ENCODE results near the gene SLC9A5. TPM values are rescaled to one million over a fixed set of nuclear protein-coding genes. Genes with fewer than 3 reads are reported as not detected.

SLC9A5 gene
- polyA plus RNA-seq, 1 donor = 0.96 TPM

DNA sequence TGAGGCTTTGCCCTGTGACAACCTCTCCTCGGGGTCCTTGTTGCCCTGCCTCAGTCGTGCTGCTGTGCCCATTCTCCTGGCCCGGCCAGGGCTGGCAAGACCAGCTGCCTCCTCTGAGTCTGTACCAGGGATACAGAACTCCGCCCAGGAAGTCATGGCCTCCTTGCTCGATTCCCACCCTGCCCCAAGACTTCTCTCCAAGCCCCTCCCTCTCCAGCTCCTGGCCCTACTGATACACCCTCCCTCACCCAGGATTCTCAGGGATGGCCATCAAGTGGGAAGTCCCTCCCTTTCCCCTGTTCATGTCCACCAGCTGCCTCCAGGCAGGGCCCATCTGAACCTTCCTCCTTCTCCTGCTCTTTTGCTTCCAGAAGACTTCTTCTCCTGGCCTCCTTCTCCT is 33.1 kb upstream of the SLC9A5 start:
- Histone ChIP-seq H3K27me3 (ENCODE audit: control insufficient read depth, insufficient read depth, low read length) (no peaks in the 10 kb centered on the region), H3K36me3 (ENCODE audit: control insufficient read depth, insufficient read depth, low read length) (peaks cover 2% of the 10 kb centered on the region), H3K4me1 (ENCODE audit: control insufficient read depth, insufficient read depth, low read length) (no peaks in the 10 kb centered on the region), H3K27ac (ENCODE audit: low read length) (no peak overlapping the region), H3K9me3 (ENCODE audit: control insufficient read depth, low read depth, low read length) (no peaks in the 10 kb centered on the region), H3K4me3 (ENCODE audit: low read length) (no peak overlapping the region)
- WGBS (ENCODE audit: insufficient coverage, low lambda C conversion rate) = no CpG with 5 or more reads among the region's 5 CpGs
- no peak for DNase-seq

DNA sequence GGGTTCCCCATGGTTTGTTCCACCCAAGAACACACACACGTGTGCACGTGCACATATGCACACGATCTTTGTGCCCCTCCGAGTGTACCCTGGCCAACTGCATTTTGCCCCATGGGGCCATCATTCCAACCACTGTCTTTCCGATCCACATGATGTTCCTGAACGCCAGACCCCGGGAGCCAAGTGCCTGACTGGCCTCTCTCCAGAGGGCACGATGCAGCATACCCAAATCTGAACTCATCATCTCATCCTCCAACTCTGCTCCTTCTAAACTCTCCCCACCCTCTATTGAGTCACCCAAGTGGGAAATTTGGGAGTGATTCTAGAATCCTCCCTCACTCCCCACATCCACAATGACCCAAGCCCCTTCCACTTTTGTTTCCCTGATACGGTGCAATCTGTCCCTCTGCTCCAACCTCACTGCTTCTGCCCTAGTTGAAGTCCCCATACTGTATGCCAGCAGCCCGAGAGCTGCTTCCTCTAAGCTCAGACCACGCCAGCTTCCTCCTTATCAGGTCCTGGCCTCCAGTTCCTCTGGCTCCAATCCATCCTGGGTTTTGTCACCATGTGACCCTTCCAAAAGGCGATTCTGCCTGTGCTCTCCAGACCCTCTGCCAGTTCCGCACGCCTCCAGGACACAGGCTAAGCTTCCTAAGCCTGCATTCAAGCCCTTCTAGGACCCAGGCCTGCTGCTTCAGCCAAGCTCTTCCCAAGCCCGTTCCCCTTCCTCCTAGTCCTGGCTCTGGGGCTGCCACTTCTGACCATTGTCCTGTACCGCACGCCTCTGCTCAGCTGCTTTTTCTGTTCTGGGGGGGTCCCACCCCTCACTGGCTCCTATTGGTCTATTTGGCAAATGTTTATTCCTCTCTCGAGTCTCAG is 31.9 kb upstream of the SLC9A5 start:
- no peak for DNase-seq
- WGBS (ENCODE audit: insufficient coverage, low lambda C conversion rate) = 80% methylated on average over 1 of the region's 18 CpGs
- no peak overlapping the region for H3K27ac ChIP-seq (ENCODE audit: low read length)
- H3K27me3 ChIP-seq (ENCODE audit: control insufficient read depth, insufficient read depth, low read length) = no peaks in the 10 kb centered on the region
- no peaks in the 10 kb centered on the region for H3K9me3 ChIP-seq (ENCODE audit: control insufficient read depth, low read depth, low read length)
- peaks cover 2% of the 10 kb centered on the region for H3K36me3 ChIP-seq (ENCODE audit: control insufficient read depth, insufficient read depth, low read length)
- H3K4me3 ChIP-seq (ENCODE audit: low read length) = no peak overlapping the region
- no peaks in the 10 kb centered on the region for H3K4me1 ChIP-seq (ENCODE audit: control insufficient read depth, insufficient read depth, low read length)

DNA sequence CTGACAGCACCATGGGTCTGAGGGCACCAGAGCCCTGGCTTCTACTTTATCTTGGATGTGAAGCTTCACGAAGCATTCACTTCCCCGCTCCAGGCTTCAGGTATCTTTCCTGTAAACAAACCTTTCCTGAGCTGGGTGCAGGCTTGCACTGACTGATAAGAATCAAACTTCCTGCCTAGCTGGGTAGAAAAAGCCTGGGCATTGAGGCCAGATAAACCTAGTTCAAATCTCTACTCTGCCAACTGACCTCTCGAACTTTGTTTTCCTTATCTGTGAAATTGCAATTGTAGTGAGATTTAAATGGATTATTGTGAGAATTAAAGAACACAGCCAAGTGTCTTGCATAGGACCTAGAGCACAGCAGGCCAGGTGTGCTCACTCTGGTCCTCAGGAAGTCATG is 24.8 kb upstream of the SLC9A5 start:
- WGBS (ENCODE audit: insufficient coverage, low lambda C conversion rate) = no CpG with 5 or more reads among the region's 3 CpGs
- Histone ChIP-seq H3K36me3 (ENCODE audit: control insufficient read depth, insufficient read depth, low read length) (peaks cover 9% of the 10 kb centered on the region), H3K4me3 (ENCODE audit: low read length) (no peak overlapping the region), H3K9me3 (ENCODE audit: control insufficient read depth, low read depth, low read length) (no peaks in the 10 kb centered on the region), H3K4me1 (ENCODE audit: control insufficient read depth, insufficient read depth, low read length) (peaks cover 10% of the 10 kb centered on the region), H3K27ac (ENCODE audit: low read length) (no peak overlapping the region), H3K27me3 (ENCODE audit: control insufficient read depth, insufficient read depth, low read length) (no peaks in the 10 kb centered on the region)
- DNase-seq = no peak

DNA sequence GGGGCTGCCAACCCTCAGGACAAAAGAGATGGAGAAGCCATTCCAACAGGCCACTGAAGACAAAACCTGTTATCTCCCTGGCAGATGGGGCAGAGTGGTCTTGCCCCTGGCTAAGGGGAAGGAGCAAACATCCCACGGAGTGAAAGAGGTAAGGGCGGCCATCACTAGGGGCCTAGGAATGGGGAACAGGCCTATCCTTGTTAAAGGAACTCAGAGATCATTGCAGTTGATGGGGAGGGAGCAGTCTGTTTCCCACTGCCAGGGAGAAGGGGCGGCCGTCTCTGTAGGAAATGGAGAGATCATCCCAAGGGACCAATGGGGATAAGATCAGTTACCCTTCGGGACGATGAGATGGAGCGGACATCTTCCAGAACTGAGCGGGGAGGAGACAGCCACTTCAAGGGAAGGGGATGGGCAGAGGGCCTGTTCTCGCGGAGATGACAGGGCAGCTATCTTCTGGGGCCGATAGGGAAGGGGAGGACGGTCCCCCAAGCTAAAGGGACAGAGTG is 22.4 kb upstream of the SLC9A5 start:
- Histone ChIP-seq H3K27ac (ENCODE audit: low read length) (peak overlapping the region; percentile 6), H3K27me3 (ENCODE audit: control insufficient read depth, insufficient read depth, low read length) (no peaks in the 10 kb centered on the region), H3K4me1 (ENCODE audit: control insufficient read depth, insufficient read depth, low read length) (peaks cover 10% of the 10 kb centered on the region), H3K9me3 (ENCODE audit: control insufficient read depth, low read depth, low read length) (no peaks in the 10 kb centered on the region), H3K36me3 (ENCODE audit: control insufficient read depth, insufficient read depth, low read length) (peaks cover 33% of the 10 kb centered on the region), H3K4me3 (ENCODE audit: low read length) (peak overlapping the region; percentile 100)
- 25% methylated on average over 2 of the region's 12 CpGs for WGBS (ENCODE audit: insufficient coverage, low lambda C conversion rate)
- DNase-seq = no peak

DNA sequence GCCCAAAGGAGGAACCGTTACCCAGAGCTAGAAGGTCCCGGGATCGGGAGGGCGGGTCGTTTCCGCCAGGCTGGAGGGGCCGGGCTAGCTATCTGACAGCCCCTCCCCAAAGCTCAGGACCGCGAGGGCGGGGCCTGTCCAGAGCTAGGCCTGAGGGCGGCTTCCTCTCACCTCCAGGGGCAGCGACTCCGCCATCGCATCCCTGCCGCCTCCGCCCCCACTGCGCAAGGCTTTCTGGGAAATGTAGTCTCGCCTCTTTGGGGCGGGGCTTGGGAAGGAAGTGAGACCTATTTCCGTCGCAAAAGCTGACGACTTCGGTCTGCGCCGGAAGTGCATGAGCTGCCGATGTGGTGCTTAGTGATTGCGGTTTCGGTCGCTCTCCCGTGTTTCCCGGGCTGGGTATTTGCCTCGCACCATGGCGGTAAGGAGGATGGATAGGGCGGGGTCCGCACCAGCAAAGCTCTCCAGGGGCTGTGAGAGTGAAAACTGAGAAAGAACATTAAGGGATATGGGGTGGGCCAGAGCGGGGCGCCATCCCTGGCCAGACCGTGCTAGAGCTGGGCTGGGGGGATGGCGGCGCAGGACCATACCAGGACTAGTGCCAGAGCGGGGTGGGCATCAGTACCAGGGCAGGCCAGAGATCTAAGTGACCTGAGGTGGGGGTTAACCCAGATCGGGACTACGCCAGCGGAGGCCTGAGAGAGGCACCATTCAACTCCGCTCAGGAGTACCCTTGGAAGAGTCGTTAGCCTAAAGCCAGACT is 21.8 kb upstream of the SLC9A5 start, which contains the start of gene TMEM208:
TMEM208 (plus strand) TSS at position 327 of the 763 bp plus-strand sequence; CDS start at position 416, 89 bp downstream.
- Histone ChIP-seq H3K27ac (ENCODE audit: low read length) (peak within 1 kb of the TSS; percentile 45), H3K36me3 (ENCODE audit: control insufficient read depth, insufficient read depth, low read length) (peaks cover 38% of the 10 kb centered on the region), H3K9me3 (ENCODE audit: control insufficient read depth, low read depth, low read length) (no peaks in the 10 kb centered on the region), H3K4me1 (ENCODE audit: control insufficient read depth, insufficient read depth, low read length) (peaks cover 10% of the 10 kb centered on the region), H3K27me3 (ENCODE audit: control insufficient read depth, insufficient read depth, low read length) (no peaks in the 10 kb centered on the region), H3K4me3 (ENCODE audit: low read length) (peak within 1 kb of the TSS; percentile 100)
- no CpG with 5 or more reads among the region's 46 CpGs for WGBS (ENCODE audit: insufficient coverage, low lambda C conversion rate)
- peak; percentile 97 for DNase-seq

DNA sequence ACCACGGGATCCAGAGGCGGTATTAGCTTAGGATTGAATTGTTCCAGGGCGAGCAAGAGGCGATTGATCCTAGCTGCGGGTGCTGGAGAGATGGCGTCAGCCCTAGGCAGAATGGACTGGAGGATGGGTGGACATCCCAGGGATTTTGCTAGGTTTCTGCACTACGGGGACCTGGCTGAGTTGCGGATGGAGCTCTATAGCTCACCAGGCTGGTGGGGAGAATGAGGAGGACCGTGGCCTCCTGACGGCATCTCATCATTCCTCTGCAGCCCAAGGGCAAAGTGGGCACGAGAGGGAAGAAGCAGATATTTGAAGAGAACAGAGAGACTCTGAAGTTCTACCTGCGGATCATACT is 21.2 kb upstream of the SLC9A5 start:
- WGBS (ENCODE audit: insufficient coverage, low lambda C conversion rate) = no CpG with 5 or more reads among the region's 12 CpGs
- peaks cover 10% of the 10 kb centered on the region for H3K4me1 ChIP-seq (ENCODE audit: control insufficient read depth, insufficient read depth, low read length)
- peak overlapping the region; percentile 45 for H3K27ac ChIP-seq (ENCODE audit: low read length)
- no peak for DNase-seq
- peak overlapping the region; percentile 100 for H3K4me3 ChIP-seq (ENCODE audit: low read length)
- H3K27me3 ChIP-seq (ENCODE audit: control insufficient read depth, insufficient read depth, low read length) = no peaks in the 10 kb centered on the region
- H3K9me3 ChIP-seq (ENCODE audit: control insufficient read depth, low read depth, low read length) = no peaks in the 10 kb centered on the region
- peaks cover 39% of the 10 kb centered on the region for H3K36me3 ChIP-seq (ENCODE audit: control insufficient read depth, insufficient read depth, low read length)

DNA sequence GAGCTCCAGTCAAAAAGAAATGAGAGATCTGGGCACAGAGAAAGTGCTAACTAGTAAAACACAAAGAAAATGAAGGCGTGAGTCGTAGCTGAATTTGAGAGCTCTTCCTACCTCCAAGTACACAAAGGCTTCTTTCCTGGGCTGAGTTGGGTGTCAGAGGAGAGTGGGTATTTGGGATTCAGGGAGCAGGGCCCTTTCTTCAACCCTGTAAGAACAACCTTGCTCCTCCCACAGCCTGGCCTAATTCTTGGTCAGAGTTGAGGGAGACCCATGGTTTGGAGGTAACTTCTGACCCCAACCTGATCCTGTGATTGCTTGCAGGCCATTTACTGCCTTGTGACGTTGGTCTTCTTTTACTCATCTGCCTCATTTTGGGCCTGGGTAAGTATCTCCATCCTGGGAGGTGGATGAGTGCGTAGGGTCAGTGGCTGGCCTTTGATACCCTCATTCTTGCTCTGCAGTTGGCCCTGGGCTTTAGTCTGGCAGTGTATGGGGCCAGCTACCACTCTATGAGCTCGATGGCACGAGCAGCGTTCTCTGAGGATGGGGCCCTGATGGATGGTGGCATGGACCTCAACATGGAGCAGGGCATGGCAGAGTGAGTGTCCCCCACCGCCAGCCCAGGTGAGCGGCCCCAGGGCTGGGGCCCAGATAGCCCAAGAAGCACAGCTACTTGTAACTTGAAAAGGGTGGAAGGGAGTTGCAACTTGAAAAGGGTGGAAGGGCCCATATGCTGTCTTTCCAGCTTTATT is 20.6 kb upstream of the SLC9A5 start:
- Histone ChIP-seq H3K27ac (ENCODE audit: low read length) (no peak overlapping the region), H3K36me3 (ENCODE audit: control insufficient read depth, insufficient read depth, low read length) (peaks cover 39% of the 10 kb centered on the region)

DNA sequence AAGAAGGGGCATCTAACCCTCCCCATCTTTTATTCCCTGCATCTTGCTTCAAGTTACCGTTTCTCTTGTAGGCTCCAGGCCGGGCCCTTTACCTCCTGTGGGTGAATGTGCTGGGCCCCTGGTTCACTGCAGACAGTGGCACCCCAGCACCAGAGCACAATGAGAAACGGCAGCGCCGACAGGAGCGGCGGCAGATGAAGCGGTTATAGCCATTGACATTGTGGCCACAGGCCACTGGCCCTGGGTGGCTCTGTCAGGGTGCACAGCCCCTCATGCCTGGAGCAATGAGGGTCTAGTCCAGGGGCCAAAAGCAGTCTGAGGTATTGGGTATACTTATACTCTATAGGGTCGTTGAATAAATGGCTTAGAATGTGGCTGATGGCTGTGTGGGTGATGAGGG is 19.9 kb upstream of the SLC9A5 start:
- Histone ChIP-seq H3K27ac (ENCODE audit: low read length) (no peak overlapping the region), H3K36me3 (ENCODE audit: control insufficient read depth, insufficient read depth, low read length) (peaks cover 42% of the 10 kb centered on the region), H3K9me3 (ENCODE audit: control insufficient read depth, low read depth, low read length) (no peaks in the 10 kb centered on the region), H3K4me1 (ENCODE audit: control insufficient read depth, insufficient read depth, low read length) (peaks cover 10% of the 10 kb centered on the region), H3K4me3 (ENCODE audit: low read length) (no peak overlapping the region), H3K27me3 (ENCODE audit: control insufficient read depth, insufficient read depth, low read length) (no peaks in the 10 kb centered on the region)
- DNase-seq = no peak
- WGBS (ENCODE audit: insufficient coverage, low lambda C conversion rate) = no CpG with 5 or more reads among the region's 9 CpGs

More for the DNA sequence above, 20.6 kb upstream of the SLC9A5 start:
- H3K9me3 ChIP-seq (ENCODE audit: control insufficient read depth, low read depth, low read length) = no peaks in the 10 kb centered on the region
- no peak for DNase-seq
- H3K27me3 ChIP-seq (ENCODE audit: control insufficient read depth, insufficient read depth, low read length) = no peaks in the 10 kb centered on the region
- peak overlapping the region; percentile 100 for H3K4me3 ChIP-seq (ENCODE audit: low read length)
- WGBS (ENCODE audit: insufficient coverage, low lambda C conversion rate) = 93% methylated on average over 2 of the region's 9 CpGs
- H3K4me1 ChIP-seq (ENCODE audit: control insufficient read depth, insufficient read depth, low read length) = peaks cover 10% of the 10 kb centered on the region

DNA sequence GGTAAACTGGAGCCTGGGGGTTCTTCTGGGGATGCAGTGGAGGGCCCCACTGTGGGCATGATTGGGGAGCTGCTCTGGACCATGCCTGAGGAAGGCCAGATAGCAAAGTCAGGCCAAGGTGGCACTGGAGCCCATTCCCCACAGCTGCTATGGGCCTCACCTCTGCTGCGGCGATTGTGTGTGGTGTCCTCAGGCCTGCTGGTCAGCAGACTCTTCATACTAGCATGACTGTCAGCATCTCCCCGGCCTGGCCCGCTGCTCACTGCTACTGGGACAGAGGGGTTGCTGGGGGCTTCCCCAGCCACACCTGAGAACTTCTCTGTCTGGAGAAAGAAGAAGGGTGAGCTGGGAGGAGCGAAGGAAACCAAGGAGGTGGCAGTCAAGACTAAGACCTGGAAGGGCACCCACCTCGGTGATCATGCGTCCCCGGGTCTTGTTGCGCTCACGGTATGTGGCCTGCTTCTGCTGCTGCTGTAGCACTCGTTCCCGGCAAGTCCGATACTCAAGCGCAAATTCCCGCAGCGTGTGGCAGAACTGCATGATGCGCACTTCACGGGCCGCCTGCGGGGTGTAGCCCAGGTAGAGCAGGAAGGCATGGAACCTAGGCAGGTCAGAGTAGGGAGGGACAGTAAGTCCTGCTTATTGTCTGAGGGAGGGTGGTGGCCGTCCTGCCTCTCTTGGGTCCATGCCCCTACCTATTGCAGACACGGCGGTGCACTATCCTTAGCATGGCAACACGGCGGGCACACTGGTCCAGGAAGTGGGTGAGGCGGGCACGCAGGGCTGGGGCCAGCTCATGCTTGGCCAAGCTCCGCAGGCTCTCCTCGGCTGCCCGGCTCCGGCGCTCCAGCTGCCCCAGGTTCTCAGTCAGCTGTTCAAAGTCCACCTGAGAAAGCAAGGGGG is 18.6 kb upstream of the SLC9A5 start:
- DNase-seq = no peak
- H3K27me3 ChIP-seq (ENCODE audit: control insufficient read depth, insufficient read depth, low read length) = no peaks in the 10 kb centered on the region
- peaks cover 10% of the 10 kb centered on the region for H3K4me1 ChIP-seq (ENCODE audit: control insufficient read depth, insufficient read depth, low read length)
- H3K9me3 ChIP-seq (ENCODE audit: control insufficient read depth, low read depth, low read length) = no peaks in the 10 kb centered on the region
- H3K36me3 ChIP-seq (ENCODE audit: control insufficient read depth, insufficient read depth, low read length) = peaks cover 42% of the 10 kb centered on the region
- no peak overlapping the region for H3K4me3 ChIP-seq (ENCODE audit: low read length)
- no peak overlapping the region for H3K27ac ChIP-seq (ENCODE audit: low read length)
- WGBS (ENCODE audit: insufficient coverage, low lambda C conversion rate) = 100% methylated on average over 1 of the region's 32 CpGs

Data from large intestine (tissue), 3 donors.